SKM-1 (cell line): ENCODE results near the gene PUSL1.

ENCODE experiments used
- DNase-seq: peaks from one replicate; lab custom pipeline; 2025; ENCODE audit not compliant: unreplicated experiment; lab: John Stamatoyannopoulos, UW

Gene PUSL1

GRCh38 chr1:1349256-1350012 lies 41.0 kb downstream of the PUSL1 start, which contains the start of gene DVL1:
Gene DVL1 (minus strand): TSS chr1:1349418. CDS start chr1:1349065, 353 bp downstream.
- no peak for DNase-seq

DNA sequence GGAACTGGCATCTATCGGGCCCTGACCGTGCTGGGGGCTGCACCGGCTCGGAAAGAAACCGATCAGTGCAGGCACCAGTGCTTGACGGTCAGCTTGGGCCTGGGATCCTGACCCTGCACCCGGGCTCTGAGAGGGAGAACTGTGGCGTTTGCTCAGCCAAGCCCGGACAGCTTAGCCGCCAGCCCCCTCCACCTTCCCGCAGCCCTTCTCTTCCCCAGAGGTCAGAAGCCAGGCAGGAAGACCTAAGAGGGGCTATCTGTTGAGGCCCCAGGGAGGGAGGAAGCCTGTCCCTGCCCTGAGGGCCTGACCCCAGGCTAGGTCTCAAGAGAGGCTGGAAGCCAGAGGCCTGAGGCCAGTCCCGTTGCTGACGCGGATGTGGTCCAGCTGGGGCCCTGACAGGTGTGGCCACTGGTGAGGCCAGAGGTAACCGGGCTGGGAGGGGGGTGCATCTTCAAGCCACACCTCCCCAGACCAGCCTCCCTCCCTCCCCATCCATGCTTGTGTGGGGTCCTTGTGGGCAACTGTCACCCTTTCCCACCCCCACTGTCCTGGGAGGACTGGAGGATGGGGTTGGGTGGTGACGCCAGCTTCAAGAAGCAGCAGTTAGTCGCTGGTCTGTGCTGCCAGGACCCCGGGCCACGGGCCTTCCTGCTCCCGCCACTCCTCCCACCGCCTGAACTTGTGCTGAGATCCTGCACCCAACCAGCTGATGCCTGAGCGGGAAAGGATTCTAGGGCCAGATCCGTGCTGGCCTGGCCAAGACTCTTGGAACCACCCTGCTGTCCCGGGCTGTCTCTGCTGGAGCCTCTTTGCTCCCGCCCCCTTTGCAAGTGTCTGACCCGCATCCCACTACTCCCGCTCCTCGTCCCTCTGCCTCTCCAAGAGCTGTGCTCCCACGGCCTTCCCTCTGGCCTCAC lies 43.4 kb downstream of the PUSL1 start:
- DNase-seq = no peak

DNA sequence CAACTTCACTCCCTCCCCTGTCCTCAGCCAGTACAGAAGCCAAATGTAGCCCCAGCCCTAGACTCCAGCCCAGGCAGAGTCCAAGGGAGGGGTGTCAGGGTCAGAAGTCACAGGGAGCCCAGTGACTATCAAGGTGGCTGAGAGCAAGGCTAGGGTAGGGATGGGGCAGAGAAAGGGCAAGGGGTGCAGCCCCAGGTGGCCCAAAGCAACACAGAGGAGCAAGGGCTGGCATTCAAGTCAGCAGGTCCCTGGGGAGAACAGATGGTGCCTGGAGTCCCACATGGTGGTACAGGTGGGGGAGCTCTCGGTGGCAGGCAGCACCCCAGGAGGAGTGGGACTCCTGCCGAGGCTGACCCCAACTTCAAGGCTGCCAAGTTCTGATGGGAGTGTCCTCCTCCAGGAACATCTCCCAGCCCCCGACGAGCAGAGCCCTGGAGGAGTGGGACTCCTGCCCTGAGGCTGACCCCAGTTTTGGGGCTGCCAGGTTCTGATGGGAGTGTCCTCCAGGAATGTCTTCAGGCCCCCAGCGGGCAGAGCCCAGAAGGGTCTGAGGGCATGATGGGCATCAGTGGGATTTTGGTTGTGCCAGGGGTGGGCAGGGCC lies 44.5 kb downstream of the PUSL1 start:
- no peak for DNase-seq

GRCh38 chr1:1353389-1354151 lies 45.2 kb downstream of the PUSL1 start:
- DNase-seq = no peak

DNA sequence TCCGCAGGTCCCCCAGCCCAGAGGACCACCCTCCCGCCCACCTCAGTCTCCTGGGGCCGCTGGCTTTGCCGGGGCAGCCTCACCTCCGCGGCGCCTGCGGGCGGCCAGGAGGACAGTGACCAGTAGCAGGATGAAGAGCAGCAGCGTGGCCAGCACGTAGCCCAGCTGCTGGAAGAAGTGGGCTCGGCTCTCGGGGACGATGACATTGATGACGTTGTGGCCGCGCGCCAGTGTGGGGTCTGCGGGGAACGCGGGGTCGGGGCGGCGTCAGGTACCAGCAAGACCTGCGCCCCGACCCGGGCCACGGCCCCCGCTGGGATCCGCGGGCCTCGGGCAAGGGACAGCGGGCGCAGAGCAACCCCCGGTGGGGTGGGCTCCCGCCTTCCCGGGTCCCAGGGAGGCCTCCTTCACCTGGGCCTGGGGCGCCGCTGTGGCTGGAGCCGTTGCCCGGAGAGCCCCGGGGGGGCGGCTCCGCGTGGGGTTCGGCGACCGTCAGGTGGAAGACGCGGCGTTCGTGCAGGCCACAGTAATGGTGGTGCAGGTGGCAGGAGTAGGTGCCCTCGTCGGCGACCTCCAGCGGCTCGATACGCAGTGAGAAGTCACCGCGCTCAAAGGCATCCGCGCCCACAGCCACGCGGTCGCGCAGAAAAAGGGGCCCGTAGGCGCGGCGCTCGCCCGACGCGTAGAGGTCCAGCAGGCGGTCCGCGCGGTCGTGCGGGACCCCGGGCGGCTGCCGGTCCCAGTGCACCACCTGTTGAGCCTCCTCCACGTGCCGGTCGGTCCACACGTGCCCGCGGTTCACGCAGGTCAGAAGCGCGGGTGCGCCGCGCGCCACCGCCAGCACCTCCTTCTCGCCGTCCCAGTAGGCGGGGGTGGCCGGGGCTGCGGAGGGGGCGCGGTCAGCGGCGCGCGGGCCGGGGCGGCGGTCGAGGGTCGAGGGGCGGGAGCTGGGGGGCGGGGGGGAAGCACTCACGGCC lies 46.2 kb downstream of the PUSL1 start:
- DNase-seq = no peak

DNA sequence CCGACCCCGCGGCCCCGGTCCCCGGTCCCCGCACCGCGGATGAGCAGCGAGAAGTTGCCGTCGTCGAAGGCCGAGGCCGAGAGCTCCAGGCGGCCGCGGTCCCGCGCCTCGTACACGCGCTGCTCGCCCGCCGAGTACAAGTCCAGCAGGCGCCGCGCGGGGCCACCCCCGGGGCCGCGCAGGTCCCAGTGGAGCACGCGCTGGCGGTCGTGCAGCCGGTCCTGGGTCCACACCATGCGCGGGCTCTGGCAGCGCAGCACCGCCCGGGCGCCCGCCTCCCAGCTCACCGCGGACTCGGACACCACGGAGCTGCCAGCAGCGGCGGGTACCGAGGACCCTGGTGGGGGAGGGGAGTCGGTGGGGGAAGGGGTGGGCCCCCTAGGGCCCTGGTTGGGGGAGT lies 47.0 kb downstream of the PUSL1 start:
- no peak for DNase-seq

DNA sequence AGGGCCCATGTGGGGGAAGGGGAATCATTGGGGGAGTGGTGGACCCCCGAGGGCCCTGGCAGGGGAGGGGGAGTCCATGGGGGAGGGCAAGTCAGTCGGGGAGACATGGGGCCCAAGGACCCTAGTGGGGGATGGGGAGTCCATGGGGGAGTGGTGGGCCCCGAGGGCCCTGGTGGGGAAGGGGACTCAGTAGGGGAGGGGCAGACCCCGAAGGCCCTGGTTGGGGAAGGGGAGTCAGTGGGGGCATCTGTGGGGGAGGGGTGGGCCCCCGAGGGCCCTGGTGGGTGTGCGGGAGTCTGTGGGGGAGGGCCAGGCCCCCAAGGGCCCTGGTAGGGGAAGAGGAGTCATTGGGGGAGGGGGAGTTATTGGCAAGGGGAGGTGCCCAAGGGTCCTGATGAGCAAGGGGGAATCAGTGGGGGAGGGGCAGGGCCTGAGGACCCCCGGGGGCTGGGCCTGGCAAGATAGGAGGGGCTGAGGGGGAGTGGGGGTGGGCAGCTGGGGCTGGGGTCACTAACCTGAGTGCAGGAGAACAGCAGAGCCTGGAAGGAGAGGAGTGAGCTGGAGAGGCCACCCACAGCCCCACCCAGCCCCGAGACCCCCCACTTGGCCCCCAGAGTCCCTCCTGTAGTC lies 47.9 kb downstream of the PUSL1 start:
- no peak for DNase-seq

DNA sequence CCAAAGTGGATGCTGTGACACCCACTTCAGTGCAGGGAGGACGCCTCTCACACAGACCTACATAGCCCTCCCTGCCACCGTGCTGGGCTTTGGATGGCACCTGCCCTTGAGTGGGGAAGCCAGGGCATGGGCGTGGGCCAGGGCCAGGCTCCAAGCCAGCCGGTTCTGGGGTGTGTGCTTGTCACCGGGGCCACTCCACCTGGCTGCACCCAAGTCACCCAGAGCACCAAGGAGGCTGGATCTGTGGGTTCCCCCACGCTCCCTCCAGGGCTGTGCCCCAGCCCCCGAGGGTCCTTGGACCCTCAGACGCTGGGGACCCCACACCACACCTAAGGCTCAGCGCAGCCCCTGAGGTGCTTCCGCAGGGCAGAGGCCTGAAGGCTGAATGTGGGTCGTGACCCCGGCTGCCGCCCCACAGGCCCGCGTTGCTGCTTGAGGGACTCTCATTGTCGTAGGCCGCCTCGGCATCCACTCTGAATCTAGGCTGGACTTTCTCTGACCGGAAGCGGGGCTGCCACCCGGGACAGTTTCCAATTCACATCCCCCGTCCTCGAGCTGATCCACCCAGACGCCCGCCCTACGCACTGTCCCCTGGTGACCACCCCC lies 48.5 kb downstream of the PUSL1 start:
- no peak for DNase-seq

GRCh38 chr1:1357871-1358432 lies 49.6 kb downstream of the PUSL1 start:
- no peak for DNase-seq

DNA sequence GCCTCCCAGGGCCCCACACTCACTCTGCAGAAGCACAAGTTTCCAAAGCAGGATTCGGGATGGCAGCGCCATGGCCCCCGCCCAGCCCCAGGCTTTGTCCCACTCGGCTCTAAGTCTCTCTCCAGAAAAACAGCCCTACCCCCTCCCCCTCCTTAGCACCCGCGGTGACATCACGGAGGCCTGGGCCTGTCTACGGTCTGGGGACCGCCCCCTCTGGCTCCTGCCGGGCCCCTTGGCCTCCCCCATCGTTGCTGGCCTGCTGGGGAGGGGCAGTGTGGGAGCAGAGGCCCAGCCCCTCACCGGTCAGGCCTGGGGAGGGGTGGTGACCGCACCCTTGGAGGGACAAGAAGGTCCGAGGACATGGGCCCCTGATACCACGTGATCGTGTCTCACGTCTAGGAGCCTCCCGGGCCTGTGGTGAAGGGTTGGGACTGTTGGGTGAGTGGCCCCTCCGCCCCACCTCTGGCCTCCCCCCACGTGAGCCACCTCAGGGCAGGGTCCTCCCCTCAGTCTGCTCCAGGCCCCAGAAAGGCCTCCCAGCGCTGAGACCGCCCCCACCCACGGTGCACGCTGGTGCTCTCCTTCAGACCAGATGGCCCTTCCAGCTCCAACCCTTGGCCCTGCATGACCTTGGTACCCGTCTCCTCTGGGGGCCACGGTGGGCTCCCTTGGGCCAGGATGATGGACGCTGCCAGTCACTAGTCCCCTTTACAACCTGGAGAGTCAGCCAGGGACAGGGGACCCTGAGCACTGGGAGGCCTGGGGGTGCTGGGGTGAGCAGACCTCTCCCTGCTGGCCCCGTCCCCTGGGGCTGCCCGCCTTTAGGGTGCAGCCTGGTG lies 50.3 kb downstream of the PUSL1 start, which contains the start of gene MXRA8:
Gene MXRA8 (minus strand): TSS at position 123 of the 839 bp plus-strand sequence. CDS start 51 bp downstream, at position 72.
- DNase-seq = no peak

DNA sequence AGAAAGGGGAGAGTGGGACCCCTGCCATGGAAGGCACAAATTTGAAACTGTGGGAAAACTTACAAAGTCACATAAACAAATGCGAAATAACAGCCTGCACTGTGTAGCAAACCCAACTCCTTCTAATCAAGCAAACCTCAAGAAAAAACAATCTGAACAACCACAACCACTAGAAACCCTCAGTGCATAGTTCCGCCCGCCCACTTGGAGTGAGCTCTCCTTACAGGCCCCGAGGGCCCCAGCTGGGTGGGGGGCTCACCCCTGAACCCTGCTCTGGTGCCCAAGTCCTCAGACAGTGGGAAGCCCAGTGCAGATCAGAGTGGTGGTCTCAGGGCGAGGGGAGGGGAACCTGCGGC lies 50.9 kb downstream of the PUSL1 start:
- DNase-seq = no peak

GRCh38 chr1:1359664-1360468 lies 51.5 kb downstream of the PUSL1 start:
- no peak for DNase-seq

DNA sequence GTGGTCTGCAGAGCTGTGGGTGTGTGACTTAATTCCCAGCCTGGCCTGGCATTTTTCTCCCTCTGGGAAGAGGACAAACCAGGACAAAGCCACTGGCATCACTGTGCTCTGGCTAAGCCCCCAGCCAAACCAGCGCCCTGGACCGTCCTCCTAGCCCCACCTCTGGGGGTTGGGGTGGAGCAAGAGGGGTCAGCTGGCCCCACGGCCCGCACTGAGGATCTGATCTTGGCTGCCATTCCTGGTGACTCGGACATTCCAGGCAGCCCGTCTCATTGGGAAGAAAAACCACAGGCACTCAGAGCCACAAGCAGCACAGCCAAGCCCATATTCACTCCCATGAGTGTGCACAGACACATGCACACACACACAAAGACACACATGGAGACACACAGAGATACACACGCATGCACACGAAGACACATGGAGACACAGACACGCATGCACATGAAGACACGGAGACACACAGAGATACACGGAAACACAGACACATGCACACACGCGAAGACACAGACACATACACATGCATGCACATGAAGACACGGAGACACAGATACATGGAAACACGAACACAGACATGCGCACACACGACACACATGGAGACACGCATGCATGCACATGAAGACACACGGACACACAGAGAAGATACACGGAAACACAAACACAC lies 52.2 kb downstream of the PUSL1 start:
- no peak for DNase-seq
